Prostate gland (tissue), 2 donors: Measurements from ENCODE around the gene GIMAP7.

Source experiments
- POLR2A ChIP-seq: fragments of 450-650 bp; IDR thresholded peaks from one replicate; pipeline ENCODE4 v1.6.1; 2016; ENCODE audit warnings: antibody characterized with exemption, mild to moderate bottlenecking
- TF ChIP-seq, protein P1 (sequence below), 4 experiments: fragments of 200-600 bp in 2 of 4; fragments of 450-650 bp in 2 of 4; sonication (generic) in 2 of 4; IDR thresholded peaks; 1 replicate in 3 of 4; 2 replicates in 1 of 4; pipeline ENCODE4 v1.5.1; 2016 to 2019; ENCODE audit warnings: antibody characterized with exemption in 4 of 4, mild to moderate bottlenecking in 2 of 4, moderate library complexity in 2 of 4

DNA sequence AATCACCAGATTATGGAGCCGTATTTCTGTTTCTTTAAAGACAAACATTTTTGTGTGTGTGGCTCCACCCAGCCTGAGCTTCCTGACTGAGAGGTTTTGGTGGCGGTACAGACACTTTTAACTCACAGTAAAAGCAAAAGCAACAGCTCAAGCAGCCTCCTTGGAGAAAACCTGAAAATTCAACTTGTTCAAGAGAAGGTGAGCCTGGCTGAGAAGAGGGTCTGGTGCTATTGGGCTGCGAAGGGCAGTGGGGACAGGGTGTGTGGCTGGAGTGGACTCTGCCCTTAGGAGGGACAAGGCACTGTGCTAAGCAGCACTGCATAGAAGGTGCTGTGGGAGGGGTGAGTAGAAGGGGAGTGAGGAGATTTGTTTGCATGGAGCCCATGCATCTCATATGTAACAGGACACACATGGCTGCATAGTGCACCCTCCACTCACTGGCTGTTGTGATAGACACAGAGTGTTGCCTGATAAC is at the start of gene GIMAP7:
- no peak for TF ChIP-seq POLR2A
- TF ChIP-seq, protein P1, sequence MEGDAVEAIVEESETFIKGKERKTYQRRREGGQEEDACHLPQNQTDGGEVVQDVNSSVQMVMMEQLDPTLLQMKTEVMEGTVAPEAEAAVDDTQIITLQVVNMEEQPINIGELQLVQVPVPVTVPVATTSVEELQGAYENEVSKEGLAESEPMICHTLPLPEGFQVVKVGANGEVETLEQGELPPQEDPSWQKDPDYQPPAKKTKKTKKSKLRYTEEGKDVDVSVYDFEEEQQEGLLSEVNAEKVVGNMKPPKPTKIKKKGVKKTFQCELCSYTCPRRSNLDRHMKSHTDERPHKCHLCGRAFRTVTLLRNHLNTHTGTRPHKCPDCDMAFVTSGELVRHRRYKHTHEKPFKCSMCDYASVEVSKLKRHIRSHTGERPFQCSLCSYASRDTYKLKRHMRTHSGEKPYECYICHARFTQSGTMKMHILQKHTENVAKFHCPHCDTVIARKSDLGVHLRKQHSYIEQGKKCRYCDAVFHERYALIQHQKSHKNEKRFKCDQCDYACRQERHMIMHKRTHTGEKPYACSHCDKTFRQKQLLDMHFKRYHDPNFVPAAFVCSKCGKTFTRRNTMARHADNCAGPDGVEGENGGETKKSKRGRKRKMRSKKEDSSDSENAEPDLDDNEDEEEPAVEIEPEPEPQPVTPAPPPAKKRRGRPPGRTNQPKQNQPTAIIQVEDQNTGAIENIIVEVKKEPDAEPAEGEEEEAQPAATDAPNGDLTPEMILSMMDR (IDR thresholded peaks at IDR 0.05), result no peak
